Endometrial microvascular endothelial cells (primary cell): Measurements from ENCODE around the gene ZNF423. TPM values are rescaled to one million over a fixed set of nuclear protein-coding genes. Genes with fewer than 3 reads are reported as not detected.
"Not testable (repeated sequence)": the region's sequence is repeated elsewhere in the genome, so short reads cannot be mapped to it uniquely, and the experiment has no call there.

ENCODE experiments used
- in situ Hi-C: cut with HindIII; loops from 2 replicates; pipeline ENCODE4 v1.10.0; 2017; ENCODE audit warnings: low sequenced_read_pairs, low pct_unique_long_range_greater_than_20kb; ENCODE audit errors: inconsistent ontology term
- total RNA-seq: library from RNA; depleted of rRNA; stranded (reverse); fragments of >200 nt; gene quantifications from one replicate; pipeline ENCODE4 v1.2.3, GENCODE V29; 2015; ENCODE audit errors: inconsistent ontology term

ZNF423 gene
- total RNA-seq: 1.2 TPM

DNA sequence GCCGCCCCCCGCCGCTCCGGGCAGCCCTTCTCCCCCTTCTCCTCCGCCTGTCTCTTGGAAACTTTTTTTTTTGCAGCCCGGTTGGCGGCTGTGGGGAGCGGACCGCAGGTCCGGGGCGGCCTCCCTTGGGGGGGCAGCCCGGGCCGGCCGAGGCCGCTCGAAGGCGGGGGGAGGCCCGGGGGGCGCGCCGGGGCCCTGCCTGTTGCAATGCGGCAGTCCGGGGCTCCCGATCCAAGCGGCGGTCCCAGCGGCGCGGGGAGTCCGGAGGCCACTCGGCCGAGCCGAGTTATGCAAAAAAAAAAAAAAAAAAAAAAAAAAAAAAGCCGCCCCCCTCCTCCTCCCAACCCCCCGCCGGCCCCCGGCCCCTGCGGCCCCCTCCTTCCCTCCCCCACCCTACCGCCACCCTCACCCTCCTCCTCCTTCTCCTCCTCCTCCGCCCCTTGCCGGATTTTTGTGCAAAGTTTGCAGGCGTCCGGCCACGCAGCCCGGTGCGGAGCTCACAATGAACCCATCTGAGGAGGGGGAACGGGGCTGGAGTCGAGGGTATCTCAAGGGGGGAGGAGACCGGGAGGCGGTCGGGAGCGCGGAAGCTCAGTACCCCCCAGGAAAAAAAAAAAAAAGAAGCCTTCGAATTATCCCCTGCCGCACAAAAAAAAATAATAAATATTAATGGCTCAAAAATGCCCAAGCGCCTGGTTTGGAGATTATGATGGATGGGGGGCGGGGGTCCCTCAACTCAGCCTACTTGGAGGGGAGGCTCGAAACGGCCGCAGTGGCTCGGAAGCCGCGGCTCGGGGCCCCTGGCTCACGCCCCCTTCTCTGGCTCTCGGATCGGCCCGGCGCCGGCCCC is at the start of gene ZNF423:
ZNF423 (minus strand) TSS at position 291 of the 850 bp plus-strand sequence. CDS start 338 bp downstream, outside the sequence.
- in situ Hi-C loops: no loop called here

DNA sequence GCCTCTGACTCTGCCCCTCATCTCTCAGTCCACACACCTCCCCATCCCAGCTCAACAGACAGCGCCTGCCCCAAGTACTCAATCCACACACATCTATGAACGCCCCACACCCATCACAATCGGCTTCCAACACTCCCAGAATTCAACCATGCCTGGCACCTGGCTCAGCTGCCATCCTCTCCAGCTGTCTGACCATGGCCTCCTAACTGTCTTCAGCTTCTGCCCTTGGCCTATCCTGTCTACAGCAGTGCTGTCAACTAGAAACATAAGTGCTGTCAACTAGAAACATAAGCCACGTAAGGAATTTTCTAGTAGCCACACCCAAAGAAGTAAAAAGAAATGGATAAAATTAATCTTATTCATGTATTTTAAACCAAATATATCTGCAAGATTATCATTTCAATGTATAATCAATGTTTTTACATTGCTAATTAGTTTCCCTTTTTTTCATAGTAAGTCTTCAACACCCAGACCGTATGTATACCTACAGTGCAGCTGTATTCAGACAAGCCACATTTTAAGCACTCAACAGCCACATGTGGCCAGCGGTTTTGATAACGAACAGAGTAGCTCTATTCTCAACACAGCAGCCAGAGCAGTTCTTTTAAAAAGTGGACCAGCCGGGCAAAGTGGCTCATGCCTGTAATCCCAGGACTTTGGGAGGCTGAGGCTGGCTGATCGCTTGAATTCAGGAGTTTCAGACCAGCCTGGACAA is 48.6 kb upstream of the ZNF423 start:
- in situ Hi-C loops: no loop called here

DNA sequence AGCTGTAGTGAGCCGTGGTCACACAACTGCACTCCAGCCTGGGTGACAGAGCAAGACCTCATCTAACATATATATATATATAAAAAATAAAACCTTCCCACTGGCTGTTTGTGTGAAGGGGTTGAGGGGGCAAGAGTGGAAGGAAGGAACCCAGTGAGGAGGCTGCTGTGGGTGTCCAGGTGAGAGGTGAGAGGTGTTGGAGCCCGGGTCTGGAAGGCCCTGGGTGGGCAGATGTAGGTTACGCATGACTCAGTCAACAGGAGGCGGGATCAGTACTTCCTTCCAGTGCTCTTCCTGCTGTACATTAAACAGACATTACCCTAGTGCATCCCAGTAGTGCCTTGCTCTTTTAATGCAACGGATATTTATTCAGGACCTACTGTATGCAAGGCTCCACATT is 47.0 kb upstream of the ZNF423 start:
- in situ Hi-C loops: no loop called here

DNA sequence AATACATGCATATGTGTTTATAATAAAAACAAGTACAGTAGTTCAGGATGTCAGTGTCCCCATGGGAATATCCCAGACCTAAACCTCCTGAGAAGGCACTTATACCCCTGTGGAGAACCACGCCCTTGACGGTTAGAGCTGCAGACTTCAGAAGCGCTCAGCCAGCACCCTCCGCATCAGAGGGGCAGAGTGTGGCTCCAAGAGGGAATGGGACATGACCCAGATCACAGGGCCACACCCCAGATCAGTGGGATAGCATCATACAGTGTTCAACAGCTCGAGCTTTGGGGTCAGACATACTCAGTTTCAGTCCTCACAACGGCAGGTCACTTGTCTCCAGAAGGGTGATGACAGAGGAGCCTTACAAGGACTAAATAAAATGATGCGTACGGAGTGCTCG is 45.8 kb upstream of the ZNF423 start:
- in situ Hi-C loops: no loop called here

DNA sequence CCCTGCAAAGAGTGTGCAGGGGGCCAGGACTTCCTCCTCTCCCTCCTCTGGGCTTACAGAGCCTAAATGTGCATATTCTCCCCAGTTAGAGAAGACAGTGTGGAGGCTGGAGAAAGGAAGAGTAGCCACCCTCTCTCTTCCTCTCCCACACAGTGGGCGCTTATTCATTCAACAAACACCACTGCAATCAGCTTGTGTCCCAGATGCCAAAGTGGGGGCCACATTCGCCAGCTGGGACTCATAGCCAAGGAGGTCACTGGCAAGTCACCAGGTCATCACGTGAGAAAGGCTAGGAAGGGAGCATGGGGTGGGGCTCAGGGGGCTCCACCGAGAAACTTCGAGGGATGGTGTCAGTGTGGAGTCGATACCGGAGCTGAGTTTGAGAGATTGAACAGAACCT is 45.0 kb upstream of the ZNF423 start:
- in situ Hi-C loops: no loop called here

DNA sequence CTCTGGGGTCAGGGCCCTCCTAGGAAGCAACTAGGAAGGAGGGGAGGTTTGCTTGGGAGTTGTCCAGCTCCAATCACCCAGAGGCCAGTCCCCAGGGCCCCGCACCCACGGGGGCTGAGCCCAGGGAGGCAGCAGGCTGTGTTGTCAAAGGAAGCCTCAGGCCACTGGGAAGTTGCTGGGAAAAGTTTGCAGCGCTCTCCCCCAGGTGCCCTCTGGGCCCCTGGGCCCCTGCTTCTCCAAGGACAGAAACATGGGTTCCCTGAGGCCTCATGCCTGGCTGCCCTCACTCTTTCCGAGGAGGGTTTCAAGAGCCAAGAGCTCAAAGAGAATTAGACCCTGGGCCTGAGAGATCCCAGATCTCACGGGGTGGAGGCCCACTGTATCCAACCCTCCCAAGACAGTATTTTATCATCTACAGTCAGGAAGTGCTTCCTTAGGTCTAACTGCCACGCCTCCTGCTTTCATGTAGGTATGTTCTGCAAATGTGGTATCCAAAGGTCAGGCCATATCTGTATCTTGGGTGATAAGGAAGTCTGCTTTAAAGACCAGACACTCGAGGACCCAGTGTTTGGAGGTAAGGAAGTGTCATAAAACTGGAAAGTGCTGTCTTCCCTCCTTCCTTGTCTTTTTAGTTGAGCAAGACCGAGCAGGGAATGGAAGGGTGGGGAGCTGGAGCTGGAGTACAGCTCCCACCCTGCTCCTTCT is 44.2 kb upstream of the ZNF423 start:
- in situ Hi-C loops: no loop called here

DNA sequence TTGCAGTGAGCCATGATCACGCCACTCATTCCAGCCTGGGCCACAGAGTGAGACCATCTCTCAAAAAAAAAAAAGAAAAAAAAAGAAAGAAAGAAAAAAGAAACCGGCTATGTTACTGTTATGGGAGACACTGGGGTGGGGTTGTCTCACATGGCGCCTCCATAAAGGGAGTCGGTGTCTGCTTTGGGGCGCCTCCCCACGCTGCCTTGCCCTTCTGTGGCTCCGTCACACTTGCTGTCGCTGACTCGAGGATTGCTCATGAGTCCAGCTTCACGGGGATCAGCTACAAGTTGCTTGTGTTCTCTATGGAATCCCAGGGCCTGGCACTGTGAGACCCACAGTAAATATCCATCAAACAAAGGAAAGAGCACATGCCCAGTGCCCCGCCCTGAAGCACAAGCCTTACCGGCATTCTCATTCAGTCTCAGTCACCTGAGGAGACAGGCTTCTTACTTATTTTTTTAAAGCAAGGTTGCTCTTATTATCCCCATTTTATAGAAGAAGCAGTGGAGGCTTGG is 40.6 kb upstream of the ZNF423 start:
- in situ Hi-C loops: no loop called here

DNA sequence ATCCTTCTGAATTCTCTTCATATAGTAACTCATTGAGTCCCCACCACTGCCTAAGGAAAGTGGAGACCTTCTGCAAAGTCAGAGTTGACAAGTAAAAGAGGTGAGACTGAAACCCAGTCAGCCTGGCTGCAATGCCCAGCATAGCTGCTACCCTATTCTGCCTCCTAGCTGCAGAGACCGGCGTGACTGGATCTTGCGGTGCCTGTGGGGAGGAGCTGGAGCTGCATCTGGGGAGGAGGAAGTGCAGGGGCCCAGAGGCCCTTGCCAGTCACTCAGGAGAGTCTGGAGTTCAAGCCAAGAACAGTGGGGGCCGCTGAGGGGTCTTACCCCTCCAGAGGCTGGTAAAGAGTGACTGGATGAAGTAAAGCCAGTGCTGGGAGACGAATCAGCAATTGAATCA is 35.0 kb upstream of the ZNF423 start:
- in situ Hi-C loops: no loop called here

DNA sequence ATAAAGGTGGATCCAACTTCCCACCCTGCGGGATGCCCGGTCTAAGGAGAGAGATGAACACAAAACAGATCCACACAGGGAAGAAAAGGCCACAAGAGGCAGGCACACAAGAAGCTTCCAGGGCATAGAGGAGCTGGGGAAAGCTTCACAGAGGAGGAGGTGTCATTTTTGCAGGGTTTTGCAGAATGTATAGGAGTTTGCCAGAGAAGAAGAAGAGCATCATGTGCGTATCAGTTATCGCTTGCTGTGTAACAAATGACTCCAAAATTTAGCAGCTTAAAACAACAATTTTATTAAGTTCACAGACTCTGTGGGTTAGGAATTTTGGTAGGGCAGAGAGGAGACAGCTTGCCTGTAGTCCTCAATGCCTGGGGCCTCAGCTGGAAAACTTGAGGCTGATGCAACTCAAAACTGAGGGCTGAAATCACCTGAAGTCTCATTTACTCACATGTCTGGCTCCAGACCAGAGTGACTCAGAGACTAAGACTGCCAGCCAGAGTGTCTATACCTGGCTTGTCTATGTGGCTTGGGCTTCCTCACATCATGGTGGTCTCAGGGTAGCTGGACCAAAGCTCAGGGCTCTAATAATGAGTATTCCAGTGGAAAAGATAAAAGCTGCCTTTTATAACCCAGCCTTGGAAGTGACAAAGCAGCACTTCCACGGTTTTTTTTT is 33.9 kb upstream of the ZNF423 start:
- in situ Hi-C loops: no loop called here

DNA sequence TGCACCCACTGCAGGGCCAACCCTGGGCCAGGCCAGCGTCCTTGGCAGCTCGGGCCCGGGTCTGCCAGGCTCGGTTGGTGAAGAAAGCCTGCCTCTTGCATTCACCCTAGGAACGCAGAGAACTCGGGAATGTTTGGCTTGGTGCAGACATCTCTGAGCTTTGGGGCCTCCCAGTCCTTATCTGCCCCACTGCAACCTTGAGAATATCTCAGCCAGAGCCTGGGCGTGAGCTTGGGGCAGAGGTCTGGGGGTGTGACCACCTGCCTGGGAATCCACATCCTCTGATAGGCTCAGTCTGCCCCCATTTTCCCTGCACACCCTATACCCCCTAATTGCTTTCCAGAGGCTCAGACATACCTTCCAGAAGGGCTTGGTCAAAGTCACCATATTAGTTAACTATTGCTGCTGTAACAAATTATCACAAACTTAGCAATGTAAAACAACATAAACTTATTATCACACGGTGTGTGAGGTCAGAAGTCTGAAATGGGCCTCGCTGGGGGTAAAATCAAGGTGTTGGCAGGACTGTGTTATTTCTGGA is 30.7 kb upstream of the ZNF423 start:
- in situ Hi-C loops: no loop called here

DNA sequence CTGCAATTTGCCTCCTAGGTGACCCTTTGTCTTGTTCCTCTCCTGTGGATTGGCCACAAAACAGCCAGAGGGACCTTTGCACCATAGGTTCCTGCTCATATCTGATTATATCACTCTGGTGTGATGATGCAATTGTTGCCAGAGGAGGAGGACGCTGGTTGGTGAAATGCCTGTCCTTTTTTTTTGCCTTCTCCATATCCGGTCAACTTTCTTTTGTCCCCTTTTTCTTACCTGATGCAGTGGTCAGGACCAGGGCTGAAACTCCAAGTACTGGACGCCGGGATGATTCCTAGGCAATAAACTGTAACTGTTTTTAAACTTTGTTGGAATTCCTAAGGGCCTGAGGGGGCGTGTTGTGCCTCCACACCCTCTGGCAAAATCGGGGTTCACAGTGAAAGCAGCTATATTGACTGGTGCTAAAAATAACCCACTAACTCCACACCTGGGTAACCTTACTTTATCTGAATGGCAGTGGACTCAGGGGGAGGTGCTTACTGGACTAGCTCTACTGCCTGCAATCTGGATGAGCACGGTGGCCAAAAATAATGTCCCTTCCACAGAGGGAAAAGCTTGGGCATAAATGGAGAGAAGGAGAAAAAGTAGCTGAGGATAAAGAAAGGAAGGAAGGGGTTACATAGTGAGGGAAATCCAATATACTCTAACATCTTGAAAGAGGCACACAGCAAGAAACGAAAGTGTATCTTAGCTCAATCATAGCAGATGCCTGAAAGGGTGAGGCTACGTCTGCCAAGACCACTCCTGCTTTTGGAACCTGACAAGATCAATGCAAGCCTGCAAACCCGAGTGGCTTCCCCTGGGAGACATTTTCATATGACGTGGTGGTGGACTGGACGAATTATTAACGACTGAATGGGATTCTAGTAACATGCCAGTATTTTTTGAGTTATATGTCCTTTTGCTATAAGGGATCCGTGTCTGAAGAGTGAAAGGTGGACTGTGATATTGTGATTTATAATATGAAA is 28.4 kb upstream of the ZNF423 start:
- in situ Hi-C loops: no loop called here

DNA sequence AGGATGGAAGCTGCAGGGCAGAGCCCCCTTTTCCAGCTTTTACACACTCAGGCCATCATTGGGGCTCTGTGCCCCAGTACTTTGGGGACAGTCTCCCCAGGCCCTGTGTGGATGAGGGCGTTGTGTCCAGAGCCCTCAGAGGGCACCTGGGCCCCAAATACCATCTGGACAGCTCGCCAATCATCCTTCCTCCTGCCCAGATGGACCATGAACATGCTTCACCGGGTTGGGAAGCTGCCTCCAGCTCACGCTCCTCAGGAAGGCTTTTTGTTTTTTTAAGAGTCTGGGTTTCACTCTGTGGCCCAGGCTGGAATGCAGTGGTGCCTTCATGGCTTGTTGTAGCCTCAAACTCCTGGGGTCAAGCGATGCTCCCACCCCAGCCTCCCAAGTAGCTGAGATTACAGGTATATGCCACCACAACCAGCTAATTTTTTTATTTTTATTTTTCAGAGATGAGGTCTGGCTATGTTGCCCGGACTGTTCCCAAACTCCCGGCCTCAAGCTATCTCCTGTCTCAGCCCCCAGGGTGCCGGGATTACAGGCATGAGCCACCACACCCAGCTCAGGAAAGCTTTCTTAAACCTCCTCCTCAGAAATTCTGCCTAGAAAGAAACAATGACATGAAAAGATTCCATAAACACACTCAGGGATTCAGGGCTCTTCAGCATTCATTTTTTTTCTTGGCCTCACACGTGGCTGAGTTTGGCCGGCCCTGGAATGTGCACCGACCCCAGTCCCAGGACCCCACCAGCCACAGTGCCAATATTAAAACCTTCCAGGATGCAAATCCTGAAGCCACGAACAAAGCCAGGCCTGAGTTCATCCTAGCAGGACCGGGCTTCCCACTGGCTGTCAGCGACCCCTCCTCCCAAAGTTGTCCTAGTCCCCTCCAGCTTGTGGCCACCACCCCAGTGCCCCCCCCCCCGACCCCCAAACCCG is 27.4 kb upstream of the ZNF423 start:
- in situ Hi-C loops: no loop called here

DNA sequence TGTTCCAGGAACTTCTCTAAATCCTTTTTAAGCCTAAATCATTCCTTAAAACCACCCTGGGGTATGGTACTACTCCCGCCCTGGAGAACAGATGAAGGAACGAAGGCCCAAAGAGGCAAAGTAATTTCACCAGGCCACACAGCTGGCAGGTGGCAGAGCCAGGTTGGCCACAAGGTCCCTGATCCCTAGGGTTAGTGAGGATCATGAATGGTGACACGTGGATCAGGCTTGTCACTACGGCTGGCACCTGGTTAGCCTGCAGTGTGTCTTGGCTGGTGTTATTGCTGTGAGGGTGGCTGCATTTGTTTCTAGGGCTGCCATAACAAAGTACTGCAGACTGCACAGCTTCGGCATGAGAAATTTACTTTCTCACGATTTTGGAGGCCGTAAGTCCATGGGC is 26.0 kb upstream of the ZNF423 start:
- in situ Hi-C loops: no loop called here

DNA sequence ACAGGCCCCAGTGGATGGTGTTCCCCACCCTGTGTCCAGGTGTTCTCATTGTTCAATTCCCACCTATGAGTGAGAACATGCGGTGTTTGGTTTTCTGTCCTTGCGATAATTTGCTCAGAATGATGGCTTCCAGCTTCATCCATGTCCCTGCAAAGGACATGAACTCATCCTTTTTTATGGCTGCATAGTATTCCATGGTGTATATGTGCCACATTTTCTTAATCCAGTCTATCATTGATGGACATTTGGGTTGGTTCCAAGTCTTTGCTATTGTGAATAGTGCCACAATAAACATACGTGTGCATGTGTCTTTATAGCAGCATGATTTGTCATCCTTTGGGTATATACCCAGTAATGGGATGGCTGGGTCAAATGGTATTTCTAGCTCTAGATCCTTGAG is 22.6 kb upstream of the ZNF423 start:
- in situ Hi-C loops: not testable (repeated sequence)

DNA sequence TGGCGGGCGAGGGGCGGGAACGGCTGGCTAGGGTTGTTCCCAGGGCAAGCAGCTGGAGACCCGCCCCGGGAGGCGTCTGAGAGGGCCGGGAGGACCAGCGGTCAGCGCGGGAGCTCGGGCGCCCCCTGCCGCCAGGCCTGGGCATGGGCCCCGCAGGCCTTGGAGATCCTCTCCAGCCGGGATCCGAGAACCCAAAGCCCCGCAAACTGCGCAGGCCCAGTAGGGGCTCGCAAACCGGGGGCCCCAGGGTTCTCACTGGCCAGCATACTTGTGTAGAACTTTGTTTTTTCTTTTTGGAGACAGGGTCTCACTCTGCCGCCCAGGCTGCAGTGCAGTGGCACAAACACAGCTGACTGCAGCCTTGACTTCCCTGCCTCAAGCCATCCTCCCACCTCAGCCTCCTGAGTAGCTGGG is 20.8 kb upstream of the ZNF423 start:
- in situ Hi-C loops: no loop called here

DNA sequence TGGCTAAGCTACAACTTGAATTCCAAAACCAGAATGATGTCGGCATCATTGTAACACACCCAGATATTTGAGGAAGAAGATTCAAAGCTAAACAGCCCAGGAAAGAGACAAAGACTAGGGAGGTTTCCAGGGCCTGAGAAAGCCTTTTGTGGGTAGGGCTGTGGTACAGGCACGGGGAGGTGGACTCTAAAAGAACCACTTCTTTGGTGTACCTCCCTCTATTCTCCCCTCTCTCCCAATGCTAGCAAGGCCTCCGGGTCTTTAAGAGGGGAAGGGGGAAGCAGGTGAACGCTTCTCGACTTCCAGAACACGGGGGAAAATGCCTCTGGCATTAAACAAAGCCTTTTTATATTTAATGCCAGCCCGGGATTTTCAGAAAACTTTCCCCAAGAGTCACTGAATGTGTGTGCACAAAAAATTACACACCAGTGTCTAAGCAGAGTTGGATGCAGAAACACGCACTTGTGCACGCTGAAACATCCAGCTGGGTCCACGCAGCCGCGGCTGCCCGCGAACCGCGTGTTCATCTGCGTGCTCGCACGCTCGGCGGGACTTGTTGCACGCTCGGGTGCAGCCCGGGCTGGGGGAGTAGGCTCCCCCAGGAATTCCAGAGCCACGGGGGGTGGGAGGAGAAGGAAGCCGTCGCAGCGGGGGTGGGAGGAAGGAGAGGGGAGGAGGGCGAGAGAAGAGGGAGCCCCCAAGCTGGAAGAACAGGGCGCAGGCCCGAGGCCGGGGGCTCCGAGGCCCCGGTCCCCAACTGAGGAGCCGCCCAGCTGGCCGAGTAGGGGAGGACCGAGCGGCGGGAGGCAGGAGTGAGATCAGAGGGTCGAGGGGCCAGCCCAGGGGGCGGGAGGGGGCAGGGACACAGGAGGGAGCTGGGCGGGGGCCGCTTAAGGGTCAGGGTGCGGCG is 20.1 kb upstream of the ZNF423 start:
- in situ Hi-C loops: no loop called here
